HG02852 (cell line): Measurements from ENCODE around the gene CBLN2.
A peak's percentile ranks its signal among the peaks of the same experiment; 100 is the strongest.

ENCODE experiments used
- ATAC-seq: cut with Tn5 transposase; IDR thresholded peaks from one replicate; pipeline ENCODE4 v1.9.1; 2021; ENCODE audit warnings: mild to moderate bottlenecking, moderate library complexity; ENCODE audit not compliant: unreplicated experiment

CBLN2 gene

DNA sequence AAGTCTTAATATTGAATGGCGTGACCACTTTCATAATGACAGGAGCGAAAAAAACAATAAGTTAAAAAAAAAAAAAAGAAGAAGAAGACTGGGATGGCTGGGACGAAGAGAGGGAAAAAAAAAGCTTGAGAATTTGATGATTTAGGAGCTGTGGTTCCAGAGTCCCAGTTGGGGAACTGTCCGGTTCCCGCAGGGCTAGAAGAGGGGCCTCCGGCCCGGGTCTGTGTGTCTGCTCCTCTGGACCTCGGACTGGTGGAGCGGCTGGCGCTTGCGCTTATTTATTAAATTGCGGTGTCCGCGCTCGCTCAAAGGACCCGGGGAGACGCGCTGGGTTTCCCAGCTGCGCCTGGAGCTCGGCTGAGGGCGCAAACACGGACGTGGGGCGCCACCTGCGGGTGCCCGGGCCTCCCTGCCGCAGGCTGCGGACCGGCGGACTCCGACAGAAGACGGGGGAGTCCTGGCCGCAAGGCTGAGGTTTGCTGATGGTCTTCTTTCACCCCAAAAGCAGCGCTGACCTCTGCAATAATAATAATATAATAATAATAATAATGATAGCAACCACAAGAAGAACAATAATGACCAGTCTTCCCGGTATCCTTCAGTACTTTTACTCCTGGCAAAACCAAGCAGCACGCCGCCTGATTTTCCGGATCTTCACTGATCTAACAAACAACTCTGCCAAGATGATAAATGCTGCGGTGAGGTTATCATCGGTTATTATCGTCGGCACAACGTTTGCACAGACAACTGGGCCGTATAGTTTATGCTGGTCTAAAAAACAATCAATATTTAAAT lies at the start of gene CBLN2:
CBLN2 (minus strand) TSS at position 251 of the 795 bp plus-strand sequence. CDS start 2,182 bp downstream, outside the sequence.
- peak; percentile 94 for ATAC-seq

GRCh38 chr18:72588360-72588759 lies 44.2 kb upstream of the CBLN2 start:
- no peak for ATAC-seq

GRCh38 chr18:72584787-72585186 lies 40.6 kb upstream of the CBLN2 start:
- no peak for ATAC-seq

GRCh38 chr18:72581976-72582375 lies 37.8 kb upstream of the CBLN2 start:
- no peak for ATAC-seq

- ATAC-seq, result no peak
These were observed 28.8 kb upstream of the CBLN2 start for GRCh38 chr18:72572896-72573295.

DNA sequence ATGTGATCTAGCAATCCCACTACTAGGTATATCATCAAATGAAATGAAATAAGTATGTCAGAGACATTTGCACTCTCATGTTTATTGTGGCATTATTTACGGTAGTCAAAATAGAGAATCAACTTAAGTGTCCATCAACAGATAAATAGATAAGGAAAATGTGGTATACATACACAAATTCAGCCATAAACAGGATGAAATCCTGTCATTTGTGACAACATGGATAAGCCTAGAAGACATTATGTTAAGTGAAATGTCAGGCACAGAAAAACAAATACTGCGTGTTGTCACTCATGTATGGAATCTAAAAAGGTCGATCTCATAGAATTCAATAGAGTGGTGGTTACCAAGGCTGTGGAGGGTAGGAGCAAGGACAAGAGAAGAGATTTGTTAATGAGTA lies 22.1 kb upstream of the CBLN2 start:
- ATAC-seq, result no peak

GRCh38 chr18:72555968-72556367 lies 11.8 kb upstream of the CBLN2 start:
- no peak for ATAC-seq

- ATAC-seq, result no peak
These were observed 11.0 kb upstream of the CBLN2 start for GRCh38 chr18:72555101-72555500.

- no peak for ATAC-seq
These were observed 636 bp downstream of the CBLN2 start for GRCh38 chr18:72543357-72544055.

DNA sequence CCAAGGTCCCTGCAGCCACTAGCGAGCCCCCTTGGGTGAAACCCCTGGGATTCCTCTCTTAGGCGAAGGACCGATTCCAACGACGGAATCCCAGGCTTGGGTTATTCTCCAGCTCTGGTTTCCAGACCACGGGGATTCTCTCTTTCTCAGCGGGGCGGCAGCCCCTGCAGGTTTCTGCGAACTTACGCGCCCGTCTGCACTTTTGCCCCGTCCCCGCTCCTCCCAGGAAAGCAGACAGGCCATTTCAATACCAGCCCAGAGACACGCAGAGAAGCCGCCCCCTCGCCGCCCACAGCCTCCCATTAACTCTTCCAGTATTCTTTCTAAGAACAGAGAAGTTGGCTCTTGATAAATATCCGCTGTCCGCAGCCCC lies 1.2 kb downstream of the CBLN2 start:
- no peak for ATAC-seq

DNA sequence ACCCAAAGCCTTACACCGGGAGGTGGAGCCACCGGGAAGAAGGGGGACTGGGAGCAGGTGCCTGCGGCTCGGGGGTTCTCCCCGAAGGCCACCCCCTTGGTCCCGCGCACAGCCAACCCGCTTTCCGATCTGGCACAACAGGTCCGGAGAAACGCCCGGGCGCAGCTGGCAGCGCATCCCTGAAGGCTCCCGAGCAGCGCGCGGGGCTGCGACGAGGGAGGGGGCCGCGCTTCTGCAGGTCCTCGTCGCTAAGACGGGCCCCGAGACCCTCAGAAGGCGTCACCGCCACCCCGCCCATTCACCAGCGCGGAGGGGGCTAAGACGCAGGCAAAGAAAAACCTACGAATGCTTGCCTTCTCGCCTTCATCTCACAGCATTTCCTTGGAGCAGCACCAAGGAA lies 1.8 kb downstream of the CBLN2 start:
- ATAC-seq, result no peak

- no peak for ATAC-seq
These were observed 2.2 kb downstream of the CBLN2 start for GRCh38 chr18:72541871-72542332.

DNA sequence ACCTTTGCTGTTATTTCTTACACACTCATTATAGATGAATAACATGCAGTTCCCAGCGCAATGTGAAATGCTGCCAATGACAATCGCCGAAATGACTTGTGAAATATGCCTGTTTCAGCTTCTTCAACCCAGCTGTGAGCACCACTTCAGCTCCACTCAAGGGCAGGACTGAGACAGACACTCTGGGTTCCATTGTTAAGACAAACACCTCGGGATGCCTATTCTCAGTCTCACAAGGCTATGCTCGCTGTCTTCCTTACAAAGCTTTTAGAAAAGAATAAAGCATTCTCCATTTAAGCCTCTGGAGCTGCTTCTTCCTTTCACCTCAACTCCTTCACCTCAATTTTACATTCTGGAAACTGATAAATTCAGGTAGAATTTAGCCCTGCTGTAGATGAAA lies 4.2 kb downstream of the CBLN2 start:
- ATAC-seq, result no peak

DNA sequence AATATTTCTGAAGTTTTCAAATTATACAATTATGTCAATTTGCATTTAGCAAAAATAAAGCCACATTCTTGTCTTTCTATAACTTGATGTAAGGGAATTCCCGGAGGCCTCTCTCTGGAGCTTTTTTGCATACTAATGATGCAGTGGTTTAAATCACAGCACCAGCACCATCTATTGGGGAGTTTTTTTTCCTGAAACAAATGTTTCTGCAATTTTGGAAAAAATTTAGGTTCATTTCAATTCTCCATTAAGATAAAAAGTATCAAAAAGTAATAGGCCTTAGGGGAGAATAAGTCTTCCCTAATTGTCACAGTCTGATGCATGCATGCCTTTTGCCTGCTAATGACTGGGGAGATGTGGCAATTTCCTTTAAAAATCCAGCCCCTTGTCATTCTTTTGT lies 13.5 kb downstream of the CBLN2 start:
- ATAC-seq, result no peak

GRCh38 chr18:72504866-72505265 lies 39.3 kb downstream of the CBLN2 start:
- ATAC-seq, result no peak

GRCh38 chr18:72502671-72503431 lies 41.3 kb downstream of the CBLN2 start:
- no peak for ATAC-seq

GRCh38 chr18:72492497-72492896 lies 51.6 kb downstream of the CBLN2 start:
- no peak for ATAC-seq
